NCI-H2029 (cell line): Measurements from ENCODE around the gene TAS2R16.

Experiments used
- DNase-seq: peaks from one replicate; lab custom pipeline; 2025; lab: John Stamatoyannopoulos, UW

Gene TAS2R16, protein sequence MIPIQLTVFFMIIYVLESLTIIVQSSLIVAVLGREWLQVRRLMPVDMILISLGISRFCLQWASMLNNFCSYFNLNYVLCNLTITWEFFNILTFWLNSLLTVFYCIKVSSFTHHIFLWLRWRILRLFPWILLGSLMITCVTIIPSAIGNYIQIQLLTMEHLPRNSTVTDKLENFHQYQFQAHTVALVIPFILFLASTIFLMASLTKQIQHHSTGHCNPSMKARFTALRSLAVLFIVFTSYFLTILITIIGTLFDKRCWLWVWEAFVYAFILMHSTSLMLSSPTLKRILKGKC

DNA sequence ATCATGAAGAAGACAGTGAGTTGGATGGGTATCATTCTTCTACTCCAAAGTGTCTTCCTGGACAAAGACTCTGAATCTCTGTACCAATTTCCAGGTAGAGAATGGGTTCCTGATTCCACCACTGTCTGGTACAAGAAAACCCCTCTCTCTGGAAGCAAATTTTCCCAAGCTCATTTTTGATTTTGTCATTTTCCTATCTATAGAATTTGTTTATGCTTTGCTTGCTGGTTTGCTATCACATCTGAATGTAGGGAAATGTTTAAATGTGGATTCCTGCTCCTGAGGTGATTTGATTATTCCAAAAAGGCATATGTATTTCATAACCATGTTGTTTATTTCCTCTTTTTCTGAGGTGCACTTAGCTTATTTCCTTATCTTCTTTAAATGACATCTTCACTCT is at the start of gene TAS2R16:
Gene TAS2R16, minus strand, starts transcription at position 101 of the 400 bp plus-strand sequence. Its CDS starts 66 bp downstream, at position 35.
- no peak for DNase-seq

- no peak for DNase-seq
Measured at GRCh38 chr7:123043642-123044041, 48.1 kb upstream of the TAS2R16 start.

GRCh38 chr7:123041101-123041500 is 45.6 kb upstream of the TAS2R16 start:
- no peak for DNase-seq

GRCh38 chr7:123039269-123039668 is 43.8 kb upstream of the TAS2R16 start:
- DNase-seq, result no peak

- DNase-seq, result no peak
Measured at GRCh38 chr7:123034106-123034505, 38.6 kb upstream of the TAS2R16 start.

DNA sequence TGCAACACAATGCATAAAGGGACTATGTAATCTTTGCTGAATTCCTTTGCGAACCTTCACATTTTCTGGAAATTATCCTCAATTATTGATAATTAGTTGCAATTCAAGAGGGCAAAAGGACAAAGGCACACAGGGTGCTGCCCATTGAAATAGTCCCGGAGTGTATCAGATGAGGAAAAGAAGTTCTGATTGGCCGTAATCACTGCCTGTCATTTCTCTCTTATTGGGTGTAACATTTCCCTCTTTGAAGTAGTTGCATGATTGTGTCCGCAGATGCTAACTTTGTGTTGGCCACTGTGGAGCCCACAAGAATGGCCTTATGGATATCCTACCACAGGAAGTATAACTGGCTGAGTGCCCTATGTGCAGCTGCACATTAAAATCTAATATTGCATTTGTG is 35.1 kb upstream of the TAS2R16 start:
- no peak for DNase-seq

GRCh38 chr7:123028339-123028738 is 32.8 kb upstream of the TAS2R16 start:
- DNase-seq, result no peak

- no peak for DNase-seq
Measured at GRCh38 chr7:123026251-123026650, 30.8 kb upstream of the TAS2R16 start.

- no peak for DNase-seq
Measured at GRCh38 chr7:123024989-123025758, 29.7 kb upstream of the TAS2R16 start.

DNA sequence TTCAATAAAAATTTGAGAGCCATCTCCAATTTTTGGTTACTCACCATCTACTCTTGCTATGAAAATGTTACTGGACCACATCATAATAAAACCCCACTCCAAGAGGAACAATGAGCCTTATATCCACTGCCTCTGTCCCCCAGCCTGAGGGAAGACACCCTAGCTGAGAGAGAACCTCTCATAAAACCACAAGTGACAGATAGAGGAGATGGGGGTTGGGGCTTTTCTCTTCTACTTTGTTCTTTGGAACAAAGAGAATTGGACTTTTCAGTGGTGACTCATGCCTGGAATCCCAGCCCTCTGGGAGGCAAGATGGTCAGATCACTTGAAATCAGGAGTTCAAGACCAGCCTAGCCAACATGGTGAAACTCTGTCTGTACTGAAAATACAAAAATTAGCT is 27.6 kb upstream of the TAS2R16 start:
- DNase-seq, result no peak

- no peak for DNase-seq
Measured at GRCh38 chr7:123022576-123022975, 27.1 kb upstream of the TAS2R16 start.

DNA sequence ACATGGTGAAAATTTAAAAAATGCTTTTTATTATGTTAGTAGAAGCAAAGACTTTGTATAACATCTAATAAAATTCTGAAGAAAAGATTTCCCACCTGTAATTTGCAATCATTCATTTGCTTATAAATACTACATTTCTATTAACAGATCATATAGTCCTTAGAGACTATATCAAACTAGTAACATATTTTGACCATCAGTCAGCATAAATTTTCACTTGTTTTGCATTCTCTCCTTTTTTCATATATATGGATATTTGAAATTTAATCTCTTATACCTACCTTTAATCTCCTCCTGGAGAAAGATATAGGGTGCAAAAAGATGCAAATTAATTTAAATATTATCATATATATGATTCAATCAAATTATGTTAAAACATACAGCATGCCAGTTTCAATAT is 16.9 kb upstream of the TAS2R16 start:
- no peak for DNase-seq

DNA sequence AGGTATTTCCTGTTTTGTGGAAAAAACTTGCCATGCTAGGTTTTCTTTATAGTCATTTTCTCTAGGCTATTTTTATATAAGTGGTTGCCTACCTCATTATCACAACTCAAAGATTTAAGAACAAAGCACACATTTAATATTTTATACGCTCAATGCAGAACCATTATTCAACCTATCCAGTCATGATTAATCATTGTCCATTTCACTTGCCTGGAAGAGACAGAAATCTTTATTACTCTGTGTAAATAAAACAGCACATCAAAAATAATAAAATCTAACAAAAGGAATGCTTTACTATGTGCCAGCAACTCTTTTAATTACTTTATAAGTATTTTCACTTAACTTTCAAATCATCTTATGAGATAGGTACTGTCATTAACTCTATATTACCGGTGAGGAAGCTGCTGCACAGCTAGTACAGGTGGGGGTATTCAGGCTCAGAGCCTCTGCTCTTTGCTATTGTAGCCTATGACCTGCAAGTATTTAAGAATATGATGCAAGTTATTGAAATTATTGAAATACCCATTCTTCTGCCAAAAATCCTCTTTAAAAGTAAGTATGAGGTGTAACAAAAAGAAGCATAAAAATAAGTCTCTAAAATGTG is 16.4 kb upstream of the TAS2R16 start:
- no peak for DNase-seq

DNA sequence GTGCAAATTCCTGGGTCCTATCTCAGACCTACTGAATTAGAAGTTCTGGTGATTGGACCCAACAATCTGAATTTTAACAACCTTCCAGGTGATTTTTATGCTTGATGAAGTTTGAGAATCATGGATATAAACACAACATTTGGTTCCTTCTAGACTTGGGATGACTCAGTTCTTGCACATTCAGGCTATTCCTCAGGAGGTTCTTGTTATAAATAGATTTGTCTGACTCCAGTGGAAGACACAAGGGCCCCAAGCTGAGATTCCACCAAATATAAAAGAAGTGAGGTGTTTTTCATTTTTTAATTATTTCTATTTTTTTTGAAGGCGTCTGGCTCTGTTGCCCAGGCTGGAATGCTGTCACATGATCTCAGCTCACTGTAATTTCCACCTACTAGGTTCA is 9.4 kb upstream of the TAS2R16 start:
- DNase-seq, result no peak

DNA sequence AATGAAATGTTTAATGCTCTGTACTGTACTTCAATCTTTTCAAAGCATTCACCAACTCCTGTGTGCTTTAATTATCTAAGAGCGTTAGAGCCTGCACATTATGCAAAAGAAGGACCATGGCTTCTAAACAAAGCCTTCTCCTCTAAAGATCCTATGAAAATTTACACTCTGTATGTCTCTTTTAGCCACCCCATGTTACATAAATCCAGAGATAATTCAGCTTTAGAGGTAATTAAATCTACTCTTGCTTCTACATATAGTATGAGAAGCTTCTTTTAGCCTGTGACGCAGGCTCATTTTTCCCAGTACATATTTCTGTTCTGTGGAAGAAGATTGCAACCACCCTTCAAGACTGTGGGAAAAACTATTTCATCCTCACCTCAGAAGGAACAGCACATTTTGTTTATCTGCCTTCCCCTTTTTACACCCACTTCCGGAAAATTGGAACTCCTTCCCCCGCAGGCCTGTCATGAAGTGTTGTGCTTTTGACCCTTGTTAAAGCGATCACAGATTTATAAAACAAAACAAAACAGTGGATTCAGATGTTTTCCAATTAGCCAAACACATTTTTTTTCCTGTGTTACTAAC is 8.1 kb upstream of the TAS2R16 start:
- DNase-seq, result no peak

- DNase-seq, result no peak
Measured at GRCh38 chr7:122989577-122989976, 5.9 kb downstream of the TAS2R16 start.

GRCh38 chr7:122989041-122989440 is 6.5 kb downstream of the TAS2R16 start:
- DNase-seq, result no peak

- DNase-seq, result no peak
Measured at GRCh38 chr7:122988333-122988732, 7.2 kb downstream of the TAS2R16 start.

DNA sequence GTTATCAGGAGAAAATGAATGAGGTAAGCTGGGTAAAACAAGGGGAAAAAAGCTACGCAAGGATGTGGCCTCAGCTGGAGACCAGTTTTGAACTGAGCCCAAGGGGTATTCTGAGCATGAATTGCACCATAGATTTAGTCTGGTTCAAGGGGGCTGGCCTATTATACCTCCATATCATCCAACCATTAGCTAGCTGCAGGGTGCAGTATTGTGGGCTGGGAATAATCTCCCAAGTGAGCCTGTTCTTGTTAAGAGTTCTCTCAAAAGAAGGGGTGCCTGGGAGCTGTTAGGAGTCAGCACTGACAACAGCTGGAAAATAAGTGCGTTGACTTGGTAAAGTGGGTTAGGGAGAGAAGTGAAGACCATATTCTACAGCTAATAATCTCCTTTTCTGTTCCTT is 8.0 kb downstream of the TAS2R16 start:
- no peak for DNase-seq

DNA sequence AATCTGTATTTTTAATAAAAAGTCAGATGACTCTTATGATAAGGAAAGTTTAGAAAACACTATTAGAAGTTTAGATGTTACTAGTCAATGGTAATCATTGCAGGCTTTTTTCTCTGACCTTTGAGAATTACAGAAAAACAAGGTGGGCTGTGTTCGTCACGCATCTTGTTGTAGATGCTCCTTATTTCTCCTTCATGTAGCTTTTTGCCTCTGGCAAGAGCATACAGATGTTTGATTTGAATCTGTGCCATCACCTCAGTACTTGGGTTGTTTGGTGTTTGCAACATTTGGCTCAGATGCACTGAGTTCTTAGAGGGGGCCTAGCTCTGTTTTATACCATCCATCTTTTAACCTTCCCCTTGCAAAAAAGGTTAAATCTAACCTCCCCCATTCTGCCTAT is 11.5 kb downstream of the TAS2R16 start:
- DNase-seq, result peak; percentile 18

DNA sequence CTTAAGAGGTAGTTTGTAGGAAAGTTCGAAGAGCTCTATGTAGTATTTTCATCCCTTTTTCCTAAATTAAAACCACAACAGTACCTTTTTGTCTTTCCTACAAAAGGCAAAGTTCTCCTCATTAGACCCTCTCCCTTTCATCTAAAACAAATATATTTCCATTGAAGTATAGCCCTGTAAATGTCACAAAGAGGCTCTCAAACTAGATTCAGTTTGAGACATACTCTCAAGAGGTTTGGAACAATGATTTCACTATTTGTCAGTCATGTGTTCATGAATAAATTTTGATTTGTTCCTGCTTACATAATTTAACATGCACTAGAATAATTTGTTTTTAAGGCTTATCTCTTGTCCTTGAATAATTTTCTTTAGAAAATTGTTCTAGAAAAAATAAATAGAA is 12.2 kb downstream of the TAS2R16 start:
- DNase-seq, result no peak

GRCh38 chr7:122975341-122975740 is 20.2 kb downstream of the TAS2R16 start:
- DNase-seq, result no peak

DNA sequence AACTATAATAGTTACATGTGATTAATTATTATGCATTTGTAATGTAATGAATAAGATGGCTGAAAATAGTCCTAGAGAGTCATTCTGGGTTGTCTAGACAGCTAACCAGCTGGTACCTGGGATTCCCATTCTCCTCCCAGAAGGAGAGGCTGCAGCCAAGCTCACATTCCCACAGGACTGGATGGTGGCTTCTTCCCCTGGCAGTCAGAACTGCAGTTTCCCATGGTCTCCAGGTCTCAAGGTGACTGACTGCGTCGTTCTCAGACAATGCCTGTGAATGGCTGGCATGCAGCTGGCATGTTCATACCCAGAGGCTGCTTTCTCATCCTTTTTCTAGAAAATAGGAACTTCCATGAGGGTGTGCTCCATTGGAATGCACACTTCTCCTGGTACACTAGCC is 21.3 kb downstream of the TAS2R16 start:
- DNase-seq, result no peak
